Spleen (tissue), 11 donors: ENCODE data around the gene P4HTM. TPM values are rescaled to one million over a fixed set of nuclear protein-coding genes. Genes with fewer than 3 reads are reported as not detected.

Experiments used
- DNase-seq: peaks from one replicate; pipeline ENCODE4 v3.0.0-alpha.2; 2020
- H3K27ac ChIP-seq, 8 donors: fragments of 200-600 bp; sonication (generic) in 7 of 8; 1 replicate in 4 of 8; 2 replicates in 4 of 8; pipeline versions ENCODE4 v1.5.0 to v1.8.0; 2016 to 2021; ENCODE audit warnings: inconsistent platforms in 4 of 8, mild to moderate bottlenecking in 4 of 8, moderate library complexity in 1 of 8
- H3K27me3 ChIP-seq, 7 donors: fragments of 200-600 bp; sonication (generic) in 6 of 7; replicated peaks in 1 of 7; 1 replicate in 4 of 7; 2 replicates in 3 of 7; pipeline versions ENCODE4 v1.5.0 to v1.8.0; 2016 to 2021; ENCODE audit warnings: inconsistent platforms in 3 of 7, mild to moderate bottlenecking in 1 of 7
- H3K36me3 ChIP-seq, 6 donors: fragments of 200-600 bp; sonication (generic) in 5 of 6; 1 replicate in 4 of 6; 2 replicates in 2 of 6; pipeline versions ENCODE4 v1.5.0 to v1.8.0; 2016 to 2021; ENCODE audit warnings: inconsistent platforms in 2 of 6
- H3K4me1 ChIP-seq, 6 donors: fragments of 200-600 bp; sonication (generic) in 5 of 6; 1 replicate in 3 of 6; 2 replicates in 3 of 6; pipeline versions ENCODE4 v1.5.0 to v1.8.0; 2016 to 2021; ENCODE audit warnings: inconsistent platforms in 3 of 6
- H3K4me3 ChIP-seq, 8 donors: fragments of 200-600 bp; sonication (generic) in 7 of 8; 1 replicate in 4 of 8; 2 replicates in 4 of 8; pipeline versions ENCODE4 v1.5.0 to v1.8.0; 2016 to 2021; ENCODE audit warnings: inconsistent platforms in 4 of 8, mild to moderate bottlenecking in 4 of 8, moderate library complexity in 2 of 8
- H3K9me3 ChIP-seq, 8 donors: fragments of 200-600 bp; sonication (generic) in 7 of 8; 1 replicate in 4 of 8; 2 replicates in 4 of 8; pipeline versions ENCODE4 v1.5.0 to v1.8.0; 2016 to 2021; ENCODE audit warnings: inconsistent platforms in 4 of 8
- POLR2A ChIP-seq, 3 donors: fragments of 450-650 bp; IDR thresholded peaks; one replicate each; pipeline ENCODE4 v1.5.1; 2017; ENCODE audit warnings: antibody characterized with exemption in 3 of 3, mild to moderate bottlenecking in 1 of 3
- POLR2AphosphoS5 ChIP-seq, 3 donors: sonication (generic); formaldehyde crosslinking; IDR thresholded peaks; one replicate each; pipeline ENCODE4 v1.5.1; 2017; ENCODE audit warnings: antibody characterized with exemption in 3 of 3
- WGBS, 5 donors: extraction: QIAGEN DNeasy Blood & Tissue Kit in 3 of 5; methylation state at CpG; one replicate each; pipeline versions ENCODE4 v1.1.5 to v1.1.7; 2013 to 2018; 5-methylcytosine and 5-hydroxymethylcytosine counted together
- intact Hi-C: fragments of 100-400 bp; cut with DNase I; formaldehyde crosslinking; loops from one replicate; pipeline ENCODE4 v1.15.0; 2023; ENCODE audit warnings: low total_unique reads
- microRNA-seq, 3 donors: library from miRNA; unstranded; fragments of <30 nt; microRNA quantifications; one replicate each; pipeline versions ENCODE4 to v1.1.0, GENCODE V29; 2019 to 2020
- polyA plus RNA-seq, 3 donors: library from polyadenylated mRNA; stranded (reverse); fragments of 200-250 nt; gene quantifications; one replicate each; pipeline ENCODE4 v1.2.1, GENCODE V29; 2013
- small RNA-seq, 4 donors: library from RNA; depleted of rRNA; stranded (forward); fragments of <200 nt; gene quantifications; one replicate each; pipeline ENCODE3, GENCODE V24; 2016
- total RNA-seq, 7 donors: library from RNA; depleted of rRNA in 3 of 7; stranded (reverse); fragments of >200 nt in 3 of 7; fragmentation: NEBNext Ultra II Directional in 4 of 7; extraction: Animal tissue kit (Norgen Biotek cat#: 25700) in 4 of 7; gene quantifications; one replicate each; pipeline versions ENCODE4 v1.1.0 to v1.2.1, GENCODE V29; 2016 to 2021
- TF ChIP-seq, protein P1 (sequence below), 11 experiments: fragments of 200-600 bp in 7 of 11; fragments of 450-650 bp in 4 of 11; sonication (generic) in 4 of 11; IDR thresholded peaks in 8 of 11; conservative IDR thresholded peaks in 3 of 11; 1 replicate in 7 of 11; 2 replicates in 4 of 11; pipeline versions ENCODE4 v1.4.0 to v1.8.0; 2016 to 2021; ENCODE audit warnings: antibody characterized with exemption in 11 of 11, inconsistent platforms in 4 of 11, mild to moderate bottlenecking in 1 of 11
- donor health status: healthy with polysubstance abuse.
- donor health status: DM: no; HTN: no; CAD: no; lungs with moderate emphysema.
- donor health status: DM: no; HTN: no; CAD: no.
- donor health status: Bipolar disorder and iron deficiency.
- donor health status: healthy.
- donor health status: DM: no; HTN: no; CAD: no.
- donor health status: DM: yes; HTN: yes; CAD: no.

The P4HTM gene
- total and polyA plus RNA-seq, 10 donors = 20.8 to 49.3 (median 31.1) TPM

GRCh38 chr3:49054344-49054862 lies 64.4 kb downstream of the P4HTM start:
- H3K27me3 ChIP-seq = no peaks in the 10 kb centered on the region

More at GRCh38 chr3:49054344-49054862, 64.4 kb downstream of the P4HTM start:
- peaks cover 0 to 4% (median 0%) of the 10 kb centered on the region in 6 donors for H3K4me1 ChIP-seq
- intact Hi-C loops = no loop called here
- WGBS, 5 donors = 91 to 100% (median 97%) methylated on average over 2 of the region's 2 CpGs
- peaks cover 0 to 100% (median 74%) of the 10 kb centered on the region in 6 donors for H3K36me3 ChIP-seq
- no peaks in the 10 kb centered on the region for H3K9me3 ChIP-seq
- no peak for TF ChIP-seq POLR2AphosphoS5 (IDR thresholded peaks at IDR 0.05)
- no peak for TF ChIP-seq POLR2A (IDR thresholded peaks at IDR 0.05)
- TF ChIP-seq, protein P1, sequence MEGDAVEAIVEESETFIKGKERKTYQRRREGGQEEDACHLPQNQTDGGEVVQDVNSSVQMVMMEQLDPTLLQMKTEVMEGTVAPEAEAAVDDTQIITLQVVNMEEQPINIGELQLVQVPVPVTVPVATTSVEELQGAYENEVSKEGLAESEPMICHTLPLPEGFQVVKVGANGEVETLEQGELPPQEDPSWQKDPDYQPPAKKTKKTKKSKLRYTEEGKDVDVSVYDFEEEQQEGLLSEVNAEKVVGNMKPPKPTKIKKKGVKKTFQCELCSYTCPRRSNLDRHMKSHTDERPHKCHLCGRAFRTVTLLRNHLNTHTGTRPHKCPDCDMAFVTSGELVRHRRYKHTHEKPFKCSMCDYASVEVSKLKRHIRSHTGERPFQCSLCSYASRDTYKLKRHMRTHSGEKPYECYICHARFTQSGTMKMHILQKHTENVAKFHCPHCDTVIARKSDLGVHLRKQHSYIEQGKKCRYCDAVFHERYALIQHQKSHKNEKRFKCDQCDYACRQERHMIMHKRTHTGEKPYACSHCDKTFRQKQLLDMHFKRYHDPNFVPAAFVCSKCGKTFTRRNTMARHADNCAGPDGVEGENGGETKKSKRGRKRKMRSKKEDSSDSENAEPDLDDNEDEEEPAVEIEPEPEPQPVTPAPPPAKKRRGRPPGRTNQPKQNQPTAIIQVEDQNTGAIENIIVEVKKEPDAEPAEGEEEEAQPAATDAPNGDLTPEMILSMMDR (IDR thresholded peaks at IDR 0.05 in 8 of 11, conservative IDR thresholded peaks at IDR 0.05 in 3 of 11) = no peak
- H3K4me3 ChIP-seq = no peak overlapping the region
- DNase-seq = no peak
- H3K27ac ChIP-seq = no peak overlapping the region

Small RNAs within 50 kb of the gene (microRNA-seq; reads per million reads assigned to microRNA genes)
- gene MIR191 (11,045 to 16,110 (median 15,301) reads per million in 3 donors), gene MIR425 (1,589 to 2,690 (median 1,916) reads per million in 3 donors)

Small RNAs within 50 kb of the gene (small RNA-seq; reads per million reads assigned to genes)
- 2,515 to 5,399 (median 4,106) reads per million in 4 donors for gene MIR191
- gene MIR425 = 14.1 to 26.1 (median 22.4) reads per million in 4 donors

Other genes with a start within 250 kb of the P4HTM start
- 10 to 100 TPM; 15.3 to 38.5 (median 26.3) TPM for gene PRKAR2A, start 142.4 kb upstream of the P4HTM start, total RNA-seq
- gene PRKAR2A, start 142.4 kb upstream of the P4HTM start, polyA plus RNA-seq = 1 to 10 TPM; 4.8 to 8.3 (median 5.0) TPM
- 10 to 100 TPM; 13.0 to 51.2 (median 26.8) TPM for gene SLC25A20, start 91.4 kb upstream of the P4HTM start, total RNA-seq
- gene SLC25A20, start 91.4 kb upstream of the P4HTM start, polyA plus RNA-seq = 10 to 100 TPM; 16.1 to 31.7 (median 17.0) TPM
- 100 to 1,000 TPM in 4 of 7 donors, 10 to 100 TPM in 3; 92.3 to 112 (median 101) TPM for gene ARIH2, start 71.4 kb upstream of the P4HTM start, total RNA-seq
- gene ARIH2, start 71.4 kb upstream of the P4HTM start, polyA plus RNA-seq = 10 to 100 TPM; 25.2 to 53.3 (median 32.3) TPM
- gene WDR6, start 17.1 kb downstream of the P4HTM start, total RNA-seq = 100 to 1,000 TPM; 109 to 171 (median 141) TPM
- 100 to 1,000 TPM in 2 of 3 donors, 10 to 100 TPM in 1; 96.9 to 169 (median 161) TPM for gene WDR6, start 17.1 kb downstream of the P4HTM start, polyA plus RNA-seq
- 10 to 100 TPM; 16.4 to 27.5 (median 22.3) TPM for gene DALRD3, start 28.3 kb downstream of the P4HTM start, total RNA-seq
- gene DALRD3, start 28.3 kb downstream of the P4HTM start, polyA plus RNA-seq = 10 to 100 TPM; 28.5 to 32.0 (median 30.1) TPM
- 10 to 100 TPM; 63.8 to 98.5 (median 80.1) TPM for gene NDUFAF3, start 31.9 kb downstream of the P4HTM start, total RNA-seq
- 10 to 100 TPM; 69.1 to 88.4 (median 77.4) TPM for gene NDUFAF3, start 31.9 kb downstream of the P4HTM start, polyA plus RNA-seq
- 100 to 1,000 TPM in 2 of 7 donors, 10 to 100 TPM in 5; 84.4 to 104 (median 90.8) TPM for gene IMPDH2, start 39.2 kb downstream of the P4HTM start, total RNA-seq
- 100 to 1,000 TPM in 2 of 3 donors, 10 to 100 TPM in 1; 99.2 to 127 (median 102) TPM for gene IMPDH2, start 39.2 kb downstream of the P4HTM start, polyA plus RNA-seq
- 100 to 1,000 TPM in 5 of 7 donors, 10 to 100 TPM in 2; 88.2 to 127 (median 105) TPM for gene QRICH1, start 103.8 kb downstream of the P4HTM start, total RNA-seq
- 10 to 100 TPM; 35.9 to 48.4 (median 47.6) TPM for gene QRICH1, start 103.8 kb downstream of the P4HTM start, polyA plus RNA-seq
- 100 to 1,000 TPM; 174 to 238 (median 212) TPM for gene QARS1, start 114.5 kb downstream of the P4HTM start, total RNA-seq
- 100 to 1,000 TPM; 206 to 329 (median 239) TPM for gene QARS1, start 114.5 kb downstream of the P4HTM start, polyA plus RNA-seq
- 100 to 1,000 TPM in 2 of 7 donors, 10 to 100 TPM in 5; 59.5 to 108 (median 64.8) TPM for gene USP19, start 130.6 kb downstream of the P4HTM start, total RNA-seq
- gene USP19, start 130.6 kb downstream of the P4HTM start, polyA plus RNA-seq = 10 to 100 TPM; 14.1 to 26.7 (median 17.2) TPM
- gene LAMB2, start 142.8 kb downstream of the P4HTM start, total RNA-seq = 100 to 1,000 TPM; 168 to 331 (median 284) TPM
- gene LAMB2, start 142.8 kb downstream of the P4HTM start, polyA plus RNA-seq = 100 to 1,000 TPM in 2 of 3 donors, 10 to 100 TPM in 1; 97.7 to 376 (median 264) TPM
- 10 to 100 TPM; 20.5 to 45.4 (median 28.8) TPM for gene CCDC71, start 176.1 kb downstream of the P4HTM start, total RNA-seq
- gene CCDC71, start 176.1 kb downstream of the P4HTM start, polyA plus RNA-seq = 10 to 100 TPM in 2 of 3 donors, 1 to 10 TPM in 1; 9.9 to 19.1 (median 16.3) TPM
- 10 to 100 TPM; 18.6 to 29.2 (median 21.9) TPM for gene KLHDC8B, start 181.4 kb downstream of the P4HTM start, total RNA-seq
- gene KLHDC8B, start 181.4 kb downstream of the P4HTM start, polyA plus RNA-seq = 10 to 100 TPM; 10.5 to 21.3 (median 19.5) TPM